ENCODE data around the gene UCP2.

UCP2 gene

GRCh38 chr11:73974604-73975478, 7.8 kb downstream of the UCP2 start:
- no peak overlapping the region for H3K4me3 ChIP-seq (replicated peaks; ENCODE audit: low read depth, low read length)
- no peak for DNase-seq (ENCODE audit: low read depth)
- TF ChIP-seq, protein P1, sequence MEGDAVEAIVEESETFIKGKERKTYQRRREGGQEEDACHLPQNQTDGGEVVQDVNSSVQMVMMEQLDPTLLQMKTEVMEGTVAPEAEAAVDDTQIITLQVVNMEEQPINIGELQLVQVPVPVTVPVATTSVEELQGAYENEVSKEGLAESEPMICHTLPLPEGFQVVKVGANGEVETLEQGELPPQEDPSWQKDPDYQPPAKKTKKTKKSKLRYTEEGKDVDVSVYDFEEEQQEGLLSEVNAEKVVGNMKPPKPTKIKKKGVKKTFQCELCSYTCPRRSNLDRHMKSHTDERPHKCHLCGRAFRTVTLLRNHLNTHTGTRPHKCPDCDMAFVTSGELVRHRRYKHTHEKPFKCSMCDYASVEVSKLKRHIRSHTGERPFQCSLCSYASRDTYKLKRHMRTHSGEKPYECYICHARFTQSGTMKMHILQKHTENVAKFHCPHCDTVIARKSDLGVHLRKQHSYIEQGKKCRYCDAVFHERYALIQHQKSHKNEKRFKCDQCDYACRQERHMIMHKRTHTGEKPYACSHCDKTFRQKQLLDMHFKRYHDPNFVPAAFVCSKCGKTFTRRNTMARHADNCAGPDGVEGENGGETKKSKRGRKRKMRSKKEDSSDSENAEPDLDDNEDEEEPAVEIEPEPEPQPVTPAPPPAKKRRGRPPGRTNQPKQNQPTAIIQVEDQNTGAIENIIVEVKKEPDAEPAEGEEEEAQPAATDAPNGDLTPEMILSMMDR (IDR thresholded peaks at IDR 0.05; ENCODE audit: low read length, missing control alignments): no peak

DNA sequence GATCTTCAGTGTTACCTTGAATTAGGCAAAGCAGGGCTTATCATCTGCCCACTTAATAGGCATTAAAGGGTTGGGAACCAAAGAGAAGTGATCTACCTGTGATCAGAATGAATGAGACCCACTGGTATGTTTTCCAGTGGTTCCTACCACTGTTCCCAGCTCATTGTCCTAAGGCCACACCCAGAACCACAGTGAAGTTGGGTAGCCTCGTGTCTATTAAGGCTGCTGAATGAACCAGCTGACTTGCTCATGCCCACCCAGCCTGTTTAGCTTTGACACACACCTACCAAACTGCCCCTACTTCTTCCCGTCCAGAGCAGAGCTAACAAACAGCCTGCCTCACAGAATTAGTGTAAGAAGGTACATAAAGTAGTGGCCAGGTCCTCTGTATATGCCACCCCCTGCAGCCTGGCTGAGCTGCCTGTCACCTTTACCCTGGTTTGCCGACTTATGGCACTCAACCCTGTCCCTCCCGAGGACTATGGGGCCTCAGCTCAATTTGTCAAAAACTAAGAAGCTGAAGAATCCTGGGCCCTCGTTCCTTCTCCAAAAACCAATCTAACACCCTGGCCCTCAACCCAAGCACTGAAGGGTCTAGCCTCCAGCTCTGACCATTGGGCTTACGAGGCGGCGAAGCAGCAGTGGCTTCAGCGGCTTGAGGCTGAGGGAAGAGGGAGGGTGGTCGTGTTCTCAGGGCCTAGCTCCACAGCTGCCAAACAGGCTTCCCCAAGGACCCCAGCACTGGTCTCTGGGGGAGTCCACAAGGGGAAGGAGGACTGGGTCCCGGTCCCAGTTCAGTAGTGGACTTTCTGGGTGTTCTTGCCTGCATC, 9.8 kb downstream of the UCP2 start:
- H3K4me3 ChIP-seq (replicated peaks; ENCODE audit: low read depth, low read length): no peak overlapping the region
- no peak for DNase-seq (ENCODE audit: low read depth)
- TF ChIP-seq, protein P1 (IDR thresholded peaks at IDR 0.05; ENCODE audit: low read length, missing control alignments): no peak

DNA sequence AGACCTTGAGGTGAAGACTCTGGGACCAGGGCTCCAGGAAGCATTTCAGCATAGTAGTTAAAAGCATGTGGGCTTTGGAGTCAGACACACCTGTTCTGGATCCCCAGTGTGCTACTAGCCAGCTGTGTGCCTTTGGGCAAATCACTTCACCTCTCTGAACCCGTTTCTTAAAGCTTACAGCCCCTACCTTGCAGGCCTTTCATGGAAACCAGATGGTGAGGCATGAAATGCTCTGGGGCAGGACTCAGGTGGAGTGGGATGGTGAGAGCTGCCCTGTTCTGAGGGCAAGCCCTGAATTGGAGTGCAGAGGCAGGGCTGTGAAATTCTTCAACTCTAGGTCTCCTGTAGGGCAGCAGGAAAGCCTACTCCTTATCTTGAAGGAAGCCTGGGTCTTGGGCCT, 10.5 kb downstream of the UCP2 start:
- no peak for DNase-seq (ENCODE audit: low read depth)
- TF ChIP-seq, protein P1 (IDR thresholded peaks at IDR 0.05; ENCODE audit: low read length, missing control alignments): no peak
- no peak overlapping the region for H3K4me3 ChIP-seq (replicated peaks; ENCODE audit: low read depth, low read length)

GRCh38 chr11:73971175-73971719, 11.4 kb downstream of the UCP2 start:
- TF ChIP-seq, protein P1 (IDR thresholded peaks at IDR 0.05; ENCODE audit: low read length, missing control alignments): no peak
- H3K4me3 ChIP-seq (replicated peaks; ENCODE audit: low read depth, low read length): no peak overlapping the region
- DNase-seq (ENCODE audit: low read depth): no peak

- DNase-seq (ENCODE audit: low read depth): no peak
- TF ChIP-seq, protein P1 (IDR thresholded peaks at IDR 0.05; ENCODE audit: low read length, missing control alignments): no peak
- no peak overlapping the region for H3K4me3 ChIP-seq (replicated peaks; ENCODE audit: low read depth, low read length)
Observed at GRCh38 chr11:73969991-73970800, 12.4 kb downstream of the UCP2 start.

GRCh38 chr11:73969091-73969490, 13.6 kb downstream of the UCP2 start:
- no peak overlapping the region for H3K4me3 ChIP-seq (replicated peaks; ENCODE audit: low read depth, low read length)
- TF ChIP-seq, protein P1 (IDR thresholded peaks at IDR 0.05; ENCODE audit: low read length, missing control alignments): no peak
- DNase-seq (ENCODE audit: low read depth): no peak
